WTC11 (cell line): ENCODE data around the gene ADAMTS9. TPM values are rescaled to one million over a fixed set of nuclear protein-coding genes. Genes with fewer than 3 reads are reported as not detected.

Experiments used
- ATAC-seq: fragments of 200-7000 bp; cut with Tn5 transposase; 2 replicates; pipeline ENCODE4 v1.10.0; 2021; ENCODE audit warnings: mild to moderate bottlenecking, moderate library complexity
- Bru-seq: library from RNA; stranded (reverse); fragments of 400-500 nt; gene quantifications from one replicate; lab custom pipeline; 2021; lab: Mats Ljungman, UMichigan
- CTCF ChIA-PET: fragments of 300-600 bp; sonication (Branson Sonifier 250); formaldehyde crosslinking; loops from one replicate; lab custom pipeline; 2021; ENCODE audit warnings: antibody characterized with exemption; lab: Charles Lee
- POLR2A ChIA-PET: fragments of 350-600 bp; sonication (Branson Sonifier 250); formaldehyde crosslinking; loops from one replicate; lab custom pipeline; 2021; ENCODE audit warnings: antibody characterized with exemption; lab: Charles Lee
- DNase-seq: peaks from one replicate; pipeline ENCODE4 v3.0.0; 2021; ENCODE audit warnings: low spot score
- H3K27ac Mint-ChIP-seq: 2 replicates; pipeline ENCODE4 v1.8.0; 2021; ENCODE audit warnings: mixed read lengths
- H3K27me3 Mint-ChIP-seq: 2 replicates; pipeline ENCODE4 v1.8.0; 2021; ENCODE audit warnings: low read depth, mild to moderate bottlenecking, moderate library complexity, mixed read lengths
- H3K36me3 Mint-ChIP-seq: 2 replicates; pipeline ENCODE4 v1.8.0; 2021; ENCODE audit warnings: mixed read lengths
- H3K4me1 Mint-ChIP-seq: 2 replicates; pipeline ENCODE4 v1.8.0; 2022; ENCODE audit warnings: mixed read lengths
- H3K4me3 Mint-ChIP-seq: 2 replicates; pipeline ENCODE4 v1.8.0; 2021; ENCODE audit warnings: mild to moderate bottlenecking, moderate library complexity, mixed read lengths
- H3K9me3 Mint-ChIP-seq: 2 replicates; pipeline ENCODE4 v1.8.0; 2021; ENCODE audit warnings: mixed read lengths
- ATF2 ChIP-seq: sonication (generic); formaldehyde crosslinking; IDR thresholded peaks from 2 replicates; pipeline ENCODE4 v1.8.1; 2022; ENCODE audit warnings: low read depth, missing genetic modification reagents, borderline replicate concordance
- E2F1 ChIP-seq: sonication (generic); formaldehyde crosslinking; IDR thresholded peaks from 2 replicates; pipeline ENCODE4 v1.8.0; 2022; ENCODE audit warnings: mild to moderate bottlenecking, missing genetic modification reagents
- ELF4 ChIP-seq: sonication (generic); formaldehyde crosslinking; IDR thresholded peaks from 2 replicates; pipeline ENCODE4 v1.8.1; 2022; ENCODE audit warnings: low read depth, mild to moderate bottlenecking, moderate library complexity, missing genetic modification reagents
- ERG ChIP-seq: fragments of 250-450 bp; sonication (Bioruptor Pico); IDR thresholded peaks from 2 replicates; pipeline ENCODE4 v1.8.0; 2021; ENCODE audit warnings: mild to moderate bottlenecking
- ESRRA ChIP-seq: sonication (generic); formaldehyde crosslinking; IDR thresholded peaks from 2 replicates; pipeline ENCODE4 v1.8.1; 2022; ENCODE audit warnings: mild to moderate bottlenecking, missing genetic modification reagents, borderline replicate concordance
- ETV6 ChIP-seq: sonication (generic); formaldehyde crosslinking; IDR thresholded peaks from 2 replicates; pipeline ENCODE4 v1.8.1; 2022; ENCODE audit warnings: mild to moderate bottlenecking, missing genetic modification reagents
- FOXJ3 ChIP-seq: sonication (generic); formaldehyde crosslinking; IDR thresholded peaks from 2 replicates; pipeline ENCODE4 v1.9.0; 2021; ENCODE audit warnings: missing genetic modification reagents, mild to moderate bottlenecking, borderline replicate concordance
- FOXP1 ChIP-seq: sonication (generic); formaldehyde crosslinking; IDR thresholded peaks from 2 replicates; pipeline ENCODE4 v1.8.0; 2022; ENCODE audit warnings: missing genetic modification reagents, mild to moderate bottlenecking, moderate library complexity, borderline replicate concordance
- GRHL2 ChIP-seq: fragments of 250-450 bp; sonication (Bioruptor Pico); IDR thresholded peaks from 2 replicates; pipeline ENCODE4 v1.8.0; 2022; ENCODE audit warnings: mild to moderate bottlenecking, moderate library complexity; ENCODE audit not compliant: insufficient replicate concordance, severe bottlenecking
- HMGXB4 ChIP-seq: sonication (generic); formaldehyde crosslinking; IDR thresholded peaks from 2 replicates; pipeline ENCODE4 v1.8.1; 2023; ENCODE audit warnings: mild to moderate bottlenecking, moderate library complexity, missing genetic modification reagents
- IRF2 ChIP-seq: sonication (generic); formaldehyde crosslinking; IDR thresholded peaks from 2 replicates; pipeline ENCODE4 v1.8.0; 2022; ENCODE audit warnings: low read depth, missing genetic modification reagents, borderline replicate concordance
- OVOL2 ChIP-seq: fragments of 250-450 bp; sonication (Bioruptor Pico); IDR thresholded peaks from 2 replicates; pipeline ENCODE4 v1.9.0; 2021; ENCODE audit warnings: mild to moderate bottlenecking, borderline replicate concordance
- PRRX2 ChIP-seq: fragments of 250-450 bp; sonication (Bioruptor Pico); IDR thresholded peaks from 2 replicates; pipeline ENCODE4 v1.8.0; 2021; ENCODE audit warnings: mild to moderate bottlenecking
- RORB ChIP-seq: fragments of 250-450 bp; sonication (Bioruptor Pico); IDR thresholded peaks from 2 replicates; pipeline ENCODE4 v1.9.0; 2021; ENCODE audit warnings: mild to moderate bottlenecking
- SMAD3 ChIP-seq: sonication (generic); formaldehyde crosslinking; IDR thresholded peaks from 2 replicates; pipeline ENCODE4 v1.8.0; 2022; ENCODE audit warnings: missing genetic modification reagents, mild to moderate bottlenecking, borderline replicate concordance
- SOX15 ChIP-seq: fragments of 250-450 bp; sonication (Bioruptor Pico); IDR thresholded peaks from 2 replicates; pipeline ENCODE4 v1.9.0; 2021; ENCODE audit warnings: mild to moderate bottlenecking
- TEAD4 ChIP-seq: sonication (generic); formaldehyde crosslinking; IDR thresholded peaks from 2 replicates; pipeline ENCODE4 v1.8.0; 2022; ENCODE audit warnings: mild to moderate bottlenecking, missing genetic modification reagents
- USF2 ChIP-seq: sonication (generic); formaldehyde crosslinking; IDR thresholded peaks from 2 replicates; pipeline ENCODE4 v1.8.1; 2023; ENCODE audit warnings: mild to moderate bottlenecking, missing genetic modification reagents, moderate library complexity
- ZNF121 ChIP-seq: sonication (generic); formaldehyde crosslinking; IDR thresholded peaks from 2 replicates; pipeline ENCODE4 v1.8.0; 2023; ENCODE audit warnings: missing genetic modification reagents
- ZNF138 ChIP-seq: sonication (generic); formaldehyde crosslinking; conservative IDR thresholded peaks from 2 replicates; pipeline ENCODE4 v1.8.1; 2022; ENCODE audit warnings: mild to moderate bottlenecking, moderate library complexity, missing genetic modification reagents
- ZNF263 ChIP-seq: sonication (generic); formaldehyde crosslinking; IDR thresholded peaks from 2 replicates; pipeline ENCODE4 v1.8.1; 2022; ENCODE audit warnings: low read depth, mild to moderate bottlenecking, moderate library complexity, missing genetic modification reagents
- ZNF281 ChIP-seq: sonication (generic); formaldehyde crosslinking; IDR thresholded peaks from 2 replicates; pipeline ENCODE4 v1.8.0; 2023; ENCODE audit warnings: mild to moderate bottlenecking, missing genetic modification reagents
- ZNF317 ChIP-seq: sonication (generic); formaldehyde crosslinking; IDR thresholded peaks from 2 replicates; pipeline ENCODE4 v1.8.1; 2023; ENCODE audit warnings: low read depth, mild to moderate bottlenecking, moderate library complexity, missing genetic modification reagents, borderline replicate concordance
- ZNF416 ChIP-seq: fragments of 250-450 bp; sonication (Bioruptor Pico); IDR thresholded peaks from 2 replicates; pipeline ENCODE4 v1.9.0; 2021; ENCODE audit warnings: mild to moderate bottlenecking, inconsistent platforms
- ZNF512 ChIP-seq: sonication (generic); formaldehyde crosslinking; IDR thresholded peaks from 2 replicates; pipeline ENCODE4 v1.8.1; 2022; ENCODE audit warnings: missing genetic modification reagents, borderline replicate concordance
- long read RNA-seq, 3 experiments: library from RNA in 1 of 3; library from capped mRNA in 1 of 3; library from polyadenylated mRNA in 1 of 3; unstranded in 2 of 3; stranded (forward) in 1 of 3; transcript quantifications; one replicate each; pipeline ENCODE4 v2.0.0, GENCODE V29; 2021
- total RNA-seq: library from RNA; stranded (reverse); gene quantifications from 3 replicates; pipeline ENCODE4 v1.2.3, GENCODE V29; 2021

The ADAMTS9 gene
- total RNA-seq: 1.9 to 3.1 TPM (median 2.6 TPM) in 3 replicates
- percentile 36 among the genes with signal in this experiment for Bru-seq, nascent RNA
- long read RNA-seq, experiment 1, partial matches to known transcripts: 2 of 5 reads
- long read RNA-seq, experiment 1, other reads (novel, unspliced or antisense): 3 of 5 reads
- long read RNA-seq, experiment 2, partial matches to known transcripts: 0 of 1 reads
- long read RNA-seq, experiment 2, other reads (novel, unspliced or antisense): 1 of 1 reads
- long read RNA-seq, experiment 3: 0 reads

- Mint-ChIP-seq H3K4me1 (peaks cover 68% of the 10 kb centered on the region), H3K27me3 (peaks cover 76% of the 10 kb centered on the region), H3K27ac (no peak within 1 kb of the TSS), H3K9me3 (no peaks in the 10 kb centered on the region), H3K36me3 (no peaks in the 10 kb centered on the region), H3K4me3 (peak within 1 kb of the TSS; percentile 93)
- POLR2A ChIA-PET: no interaction called here
- ATAC-seq: peak; percentile 38
- CTCF ChIA-PET: interaction anchor here (0.6 to 0.7 kb wide), 2 partner anchors 138 to 154 kb away, joined by 3 read pairs; no protein-coding TSS in a partner anchor
- peak; percentile 77 for DNase-seq
- peak; percentile 25; the same call in 1 of the 2 replicates for TF ChIP-seq HMGXB4 (CRISPR knock-in tag)
- no peak for TF ChIP-seq ATF2 (CRISPR knock-in tag)
- 0 out of 2 replicates have a peak, but pooled peaks have one; percentile 17 for TF ChIP-seq FOXP1
- TF ChIP-seq PRRX2 (CRISPR knock-in tag): no peak
- TF ChIP-seq TEAD4 (CRISPR knock-in tag): no peak
- peak; percentile 93 for TF ChIP-seq ZNF263 (CRISPR knock-in tag)
- no peak for TF ChIP-seq ELF4 (CRISPR knock-in tag)
- no peak for TF ChIP-seq FOXJ3 (CRISPR knock-in tag)
- no peak for TF ChIP-seq ZNF512 (CRISPR knock-in tag)
- TF ChIP-seq ZNF317: no peak
- no peak for TF ChIP-seq ETV6 (CRISPR knock-in tag)
- no peak for TF ChIP-seq SMAD3 (CRISPR knock-in tag)
- TF ChIP-seq E2F1 (CRISPR knock-in tag): no peak
- TF ChIP-seq GRHL2: no peak
- no peak for TF ChIP-seq ERG (CRISPR knock-in tag)
- TF ChIP-seq RORB (CRISPR knock-in tag): no peak
- no peak for TF ChIP-seq IRF2
- TF ChIP-seq ZNF416 (CRISPR knock-in tag): no peak
- peak; percentile 99 for TF ChIP-seq ZNF121 (CRISPR knock-in tag)
- TF ChIP-seq ESRRA (CRISPR knock-in tag): no peak
- TF ChIP-seq USF2 (CRISPR knock-in tag): no peak
- TF ChIP-seq ZNF281 (CRISPR knock-in tag): no peak
- no peak for TF ChIP-seq SOX15 (CRISPR knock-in tag)
- no peak for TF ChIP-seq ZNF138 (CRISPR knock-in tag)
- TF ChIP-seq OVOL2 (CRISPR knock-in tag): no peak
Measured at GRCh38 chr3:64687781-64688604, at the start of gene ADAMTS9. Gene ADAMTS9, minus strand, starts transcription at chr3:64688000. Its CDS starts 343 bp downstream, at chr3:64687657.
